Lower lobe of right lung (tissue), 2 donors: ENCODE results near the gene OCA2. TPM values are rescaled to one million over a fixed set of nuclear protein-coding genes. Genes with fewer than 3 reads are reported as not detected.

ENCODE experiments used
- ATAC-seq, 2 donors: fragments of 200-7000 bp; cut with Tn5 transposase; one replicate each; pipeline ENCODE4 v1.9.1; 2020 to 2022; ENCODE audit warnings: mild to moderate bottlenecking in 2 of 2, moderate library complexity in 2 of 2
- DNase-seq: peaks from one replicate; pipeline ENCODE4 v3.0.0-alpha.2; 2020
- H3K27ac ChIP-seq: fragments of 200-600 bp; one replicate; pipeline ENCODE4 v1.8.0; 2022
- H3K27me3 ChIP-seq: fragments of 200-600 bp; one replicate; pipeline ENCODE4 v1.8.0; 2022; ENCODE audit warnings: low read depth
- H3K36me3 ChIP-seq: fragments of 200-600 bp; one replicate; pipeline ENCODE4 v1.8.0; 2022; ENCODE audit warnings: mild to moderate bottlenecking
- H3K4me1 ChIP-seq: fragments of 200-600 bp; one replicate; pipeline ENCODE4 v1.8.0; 2022
- H3K4me3 ChIP-seq: fragments of 200-600 bp; one replicate; pipeline ENCODE4 v1.8.0; 2022; ENCODE audit warnings: mild to moderate bottlenecking
- H3K9me3 ChIP-seq: fragments of 200-600 bp; one replicate; pipeline ENCODE4 v1.8.0; 2022
- intact Hi-C: fragments of 100-400 bp; cut with DNase I; formaldehyde crosslinking; loops from one replicate; pipeline ENCODE4 v1.11.0; 2022
- total RNA-seq: library from RNA; stranded (reverse); fragmentation: NEBNext Ultra II Directional; extraction: Animal tissue kit (Norgen Biotek cat#: 25700); gene quantifications from one replicate; pipeline ENCODE4 v1.2.1, GENCODE V29; 2021
- TF ChIP-seq, protein P1 (sequence below): fragments of 200-600 bp; IDR thresholded peaks from one replicate; pipeline ENCODE4 v1.8.0; 2022; ENCODE audit warnings: antibody characterized with exemption, mild to moderate bottlenecking
- donor health status: DM: no; HTN: yes; CAD: no; lungs with severe emphysema.

Gene OCA2
- total RNA-seq, 1 donor from 2014 or later: 1.2 TPM

DNA sequence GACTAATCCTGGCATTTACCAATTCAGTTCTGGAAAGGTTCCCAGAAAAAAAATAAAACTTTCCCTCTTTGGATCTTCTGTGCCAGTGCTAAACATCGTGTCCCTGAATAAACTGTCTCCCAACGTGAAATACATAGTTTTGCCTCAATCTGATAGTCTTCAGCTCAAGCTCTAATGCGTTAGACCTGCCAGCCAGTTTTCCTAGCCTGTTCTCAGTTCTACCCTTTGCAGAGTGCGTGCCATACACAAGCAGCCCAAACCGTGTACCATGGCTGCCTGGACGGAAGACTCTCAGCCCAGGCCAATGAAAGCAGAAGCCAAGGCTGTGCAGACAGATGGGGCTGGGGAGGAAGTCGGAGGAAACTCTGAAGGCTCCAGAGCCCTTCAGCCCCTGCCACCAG, 11.4 kb upstream of the OCA2 start:
- TF ChIP-seq, protein P1, sequence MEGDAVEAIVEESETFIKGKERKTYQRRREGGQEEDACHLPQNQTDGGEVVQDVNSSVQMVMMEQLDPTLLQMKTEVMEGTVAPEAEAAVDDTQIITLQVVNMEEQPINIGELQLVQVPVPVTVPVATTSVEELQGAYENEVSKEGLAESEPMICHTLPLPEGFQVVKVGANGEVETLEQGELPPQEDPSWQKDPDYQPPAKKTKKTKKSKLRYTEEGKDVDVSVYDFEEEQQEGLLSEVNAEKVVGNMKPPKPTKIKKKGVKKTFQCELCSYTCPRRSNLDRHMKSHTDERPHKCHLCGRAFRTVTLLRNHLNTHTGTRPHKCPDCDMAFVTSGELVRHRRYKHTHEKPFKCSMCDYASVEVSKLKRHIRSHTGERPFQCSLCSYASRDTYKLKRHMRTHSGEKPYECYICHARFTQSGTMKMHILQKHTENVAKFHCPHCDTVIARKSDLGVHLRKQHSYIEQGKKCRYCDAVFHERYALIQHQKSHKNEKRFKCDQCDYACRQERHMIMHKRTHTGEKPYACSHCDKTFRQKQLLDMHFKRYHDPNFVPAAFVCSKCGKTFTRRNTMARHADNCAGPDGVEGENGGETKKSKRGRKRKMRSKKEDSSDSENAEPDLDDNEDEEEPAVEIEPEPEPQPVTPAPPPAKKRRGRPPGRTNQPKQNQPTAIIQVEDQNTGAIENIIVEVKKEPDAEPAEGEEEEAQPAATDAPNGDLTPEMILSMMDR: no peak
- Histone ChIP-seq H3K4me3 (no peak overlapping the region), H3K9me3 (no peaks in the 10 kb centered on the region), H3K4me1 (peaks cover 17% of the 10 kb centered on the region), H3K27ac (no peak overlapping the region), H3K27me3 (peaks cover 16% of the 10 kb centered on the region), H3K36me3 (peaks cover 46% of the 10 kb centered on the region)
- intact Hi-C loops: no loop called here
- DNase-seq (no peak), ATAC-seq (no peak)

GRCh38 chr15:28109626-28110455, 10.7 kb upstream of the OCA2 start:
- Histone ChIP-seq H3K9me3 (no peaks in the 10 kb centered on the region), H3K4me3 (no peak overlapping the region), H3K4me1 (peaks cover 17% of the 10 kb centered on the region), H3K27me3 (peaks cover 16% of the 10 kb centered on the region), H3K36me3 (peaks cover 39% of the 10 kb centered on the region), H3K27ac (no peak overlapping the region)
- TF ChIP-seq, protein P1: no peak
- intact Hi-C loops: no loop called here
- ATAC-seq (no peak), DNase-seq (no peak)

DNA sequence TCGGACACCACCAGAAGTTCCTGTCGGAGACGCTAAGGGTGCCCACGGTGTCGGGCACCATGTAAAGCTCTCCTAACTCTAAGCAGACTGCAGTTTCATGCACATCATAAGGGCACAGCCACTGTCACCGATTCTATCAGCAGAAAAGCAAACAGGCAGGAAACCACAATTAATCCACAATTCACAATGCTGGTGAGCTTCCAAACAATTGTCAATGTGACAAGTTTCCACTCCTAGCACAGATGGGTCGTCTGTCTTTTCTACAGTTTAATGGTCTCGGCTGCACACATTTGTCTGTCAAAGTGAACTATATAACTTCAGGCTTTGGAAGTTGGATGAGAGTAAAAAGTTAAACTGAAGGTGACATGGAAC, 8.8 kb upstream of the OCA2 start:
- Histone ChIP-seq H3K36me3 (peaks cover 20% of the 10 kb centered on the region), H3K9me3 (no peaks in the 10 kb centered on the region), H3K27ac (no peak overlapping the region), H3K4me3 (peak overlapping the region; percentile 60), H3K4me1 (peaks cover 17% of the 10 kb centered on the region), H3K27me3 (peaks cover 22% of the 10 kb centered on the region)
- TF ChIP-seq, protein P1: no peak
- no peak for DNase-seq
- intact Hi-C loops: no loop called here
- ATAC-seq: no peak

GRCh38 chr15:28107111-28107903, 8.2 kb upstream of the OCA2 start:
- Histone ChIP-seq H3K4me1 (peaks cover 17% of the 10 kb centered on the region), H3K27ac (no peak overlapping the region), H3K36me3 (peaks cover 14% of the 10 kb centered on the region), H3K27me3 (peaks cover 22% of the 10 kb centered on the region), H3K4me3 (peak overlapping the region; percentile 60), H3K9me3 (no peaks in the 10 kb centered on the region)
- intact Hi-C loops: no loop called here
- TF ChIP-seq, protein P1: no peak
- DNase-seq (peak; percentile 49), ATAC-seq (peak; percentile 49 to 65)

DNA sequence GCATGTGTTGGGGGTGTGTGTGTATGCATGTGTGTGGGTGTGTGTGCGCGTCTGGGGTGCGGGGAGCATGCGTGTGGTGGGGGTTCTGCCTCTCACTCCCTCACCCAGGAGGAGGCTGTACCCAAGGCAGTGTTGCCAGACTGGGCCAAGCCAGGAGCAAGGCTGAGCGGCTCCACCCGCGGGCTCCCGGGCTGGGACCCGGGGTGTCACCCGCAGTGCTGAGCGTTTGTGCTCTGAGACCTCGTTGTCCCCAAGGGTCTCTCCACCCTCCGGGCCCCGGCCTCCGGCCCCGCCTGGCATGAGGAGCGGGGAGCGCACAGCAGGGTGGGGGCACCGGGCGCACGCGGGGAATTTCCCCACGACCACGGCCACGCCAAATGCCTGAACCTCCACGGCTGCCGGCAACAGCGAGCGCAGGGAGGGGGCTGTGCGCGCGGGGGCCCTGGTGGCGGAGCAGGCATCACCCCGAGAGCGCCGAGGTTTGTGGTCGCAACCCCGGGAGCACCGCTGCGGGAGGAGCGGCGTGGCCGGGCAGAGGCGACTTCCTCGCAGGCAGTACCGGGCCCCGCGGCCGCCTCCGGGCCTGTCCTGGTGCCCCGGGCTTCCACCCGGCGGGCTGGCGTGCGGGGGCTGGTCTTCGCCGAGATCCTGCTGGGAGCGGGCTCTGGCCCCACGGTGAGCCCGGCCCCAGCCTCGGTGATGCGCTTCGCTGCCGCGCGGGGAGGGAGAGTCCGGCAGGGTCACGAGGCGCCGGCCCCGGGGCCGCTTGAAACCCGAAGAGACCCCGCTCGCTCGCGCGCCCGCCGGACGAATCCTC, 7.4 kb upstream of the OCA2 start:
- Histone ChIP-seq H3K4me3 (peak overlapping the region; percentile 60), H3K27ac (no peak overlapping the region), H3K4me1 (peaks cover 17% of the 10 kb centered on the region), H3K36me3 (peaks cover 6% of the 10 kb centered on the region), H3K9me3 (no peaks in the 10 kb centered on the region), H3K27me3 (peaks cover 22% of the 10 kb centered on the region)
- DNase-seq (peak; percentile 48), ATAC-seq (peak; percentile 48 to 66)
- intact Hi-C loops: no loop called here
- TF ChIP-seq, protein P1: no peak
